NAMALWA (cell line): ENCODE measurements around the gene CRYGD.
A peak's percentile ranks its signal among the peaks of the same experiment; 100 is the strongest.

ENCODE experiments used
- DNase-seq: peaks from one replicate; pipeline ENCODE4 v3.0.0-alpha.2; 2015; ENCODE audit warnings: low spot score

The CRYGD gene

GRCh38 chr2:208083807-208084206 lies 40.5 kb downstream of the CRYGD start:
- no peak for DNase-seq

GRCh38 chr2:208077276-208077675 lies 47.0 kb downstream of the CRYGD start:
- DNase-seq: no peak

GRCh38 chr2:208074610-208075356 lies 49.5 kb downstream of the CRYGD start:
- DNase-seq: no peak

GRCh38 chr2:208072250-208072892 lies 52.0 kb downstream of the CRYGD start:
- peak; percentile 75 for DNase-seq
